Activated CD4-positive, alpha-beta T cell treated with anti-CD3 and anti-CD28 coated beads, Interleukin-2, Interleukin-6, amounts not matched to agents 100 ng/mL and 50 ng/mL, durations not matched to agents 16 hours and 8 hours (primary cell): ENCODE data around the gene SKI.

Source experiments
- DNase-seq: peaks from one replicate; pipeline ENCODE4 v3.0.0-alpha.2; 2020

Gene SKI

GRCh38 chr1:2298685-2299084 is 70.6 kb downstream of the SKI start:
- no peak for DNase-seq

- no peak for DNase-seq
Observed at GRCh38 chr1:2299131-2299627, 71.1 kb downstream of the SKI start.

GRCh38 chr1:2300004-2300771 is 72.1 kb downstream of the SKI start:
- peak; percentile 90 for DNase-seq

- peak; percentile 94 for DNase-seq
Observed at GRCh38 chr1:2300851-2301606, 72.9 kb downstream of the SKI start.

- DNase-seq = no peak
Observed at GRCh38 chr1:2301607-2302291, 73.6 kb downstream of the SKI start.

- no peak for DNase-seq
Observed at GRCh38 chr1:2302292-2302925, 74.3 kb downstream of the SKI start.

- DNase-seq = no peak
Observed at GRCh38 chr1:2303016-2303775, 75.1 kb downstream of the SKI start.

- DNase-seq = no peak
Observed at GRCh38 chr1:2303781-2304180, 75.7 kb downstream of the SKI start.

GRCh38 chr1:2304282-2304681 is 76.2 kb downstream of the SKI start:
- no peak for DNase-seq

- DNase-seq = no peak
Observed at GRCh38 chr1:2304921-2305681, 77.0 kb downstream of the SKI start.

- no peak for DNase-seq
Observed at GRCh38 chr1:2306151-2306978, 78.2 kb downstream of the SKI start.

- no peak for DNase-seq
Observed at GRCh38 chr1:2307064-2307605, 79.0 kb downstream of the SKI start.

GRCh38 chr1:2307972-2308371 is 79.9 kb downstream of the SKI start:
- DNase-seq = no peak

- no peak for DNase-seq
Observed at GRCh38 chr1:2308844-2309243, 80.7 kb downstream of the SKI start.

- DNase-seq = no peak
Observed at GRCh38 chr1:2310332-2311183, 82.4 kb downstream of the SKI start.

GRCh38 chr1:2311184-2312032 is 83.3 kb downstream of the SKI start:
- DNase-seq = peak; percentile 54

GRCh38 chr1:2312160-2312514 is 84.0 kb downstream of the SKI start:
- no peak for DNase-seq
